Measurements from ENCODE around the gene OR52A5. TPM values are rescaled to one million over a fixed set of nuclear protein-coding genes. Genes with fewer than 3 reads are reported as not detected.

OR52A5 gene
- total RNA-seq, 2 experiments from 2014 or later = not detected

DNA sequence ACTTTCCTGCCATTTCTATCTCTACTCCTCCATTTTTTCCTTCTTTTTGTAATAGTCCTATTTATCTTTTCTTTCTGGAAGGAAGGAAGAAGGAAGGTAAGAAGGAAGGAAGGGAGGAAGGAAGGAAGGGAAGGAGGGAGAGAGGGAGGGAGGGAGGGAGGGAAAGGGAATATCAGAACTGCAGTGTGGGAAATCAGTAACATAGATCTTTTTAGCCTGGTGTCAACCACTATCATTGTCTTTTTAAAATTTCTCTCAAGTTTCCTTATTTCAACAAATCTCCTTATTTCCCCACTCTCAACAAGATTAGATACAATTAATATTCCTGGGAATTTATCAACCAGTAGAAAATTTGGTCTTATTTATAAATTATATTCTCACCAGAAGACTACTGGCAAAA is 35.1 kb downstream of the OR52A5 start:
- no peaks in the 10 kb centered on the region for H3K9me3 Mint-ChIP-seq (ENCODE audit: low read depth)
- H3K27ac Mint-ChIP-seq = no peak overlapping the region
- DNase-seq = no peak
- intact Hi-C loops (cut with DNase I, micrococcal nuclease) = no loop called here
- POLR2A ChIA-PET = no interaction called here
- H3K27me3 Mint-ChIP-seq = peaks cover 6% of the 10 kb centered on the region
- no peak overlapping the region for H3K4me3 Mint-ChIP-seq
- no peak for ATAC-seq
- H3K4me1 Mint-ChIP-seq = no peaks in the 10 kb centered on the region
- no peaks in the 10 kb centered on the region for H3K36me3 Mint-ChIP-seq (ENCODE audit: low read depth)
- CTCF ChIA-PET = interaction anchor here (1.2 kb wide), 1 partner anchor 22 kb away, joined by 3 read pairs; no protein-coding TSS in a partner anchor

DNA sequence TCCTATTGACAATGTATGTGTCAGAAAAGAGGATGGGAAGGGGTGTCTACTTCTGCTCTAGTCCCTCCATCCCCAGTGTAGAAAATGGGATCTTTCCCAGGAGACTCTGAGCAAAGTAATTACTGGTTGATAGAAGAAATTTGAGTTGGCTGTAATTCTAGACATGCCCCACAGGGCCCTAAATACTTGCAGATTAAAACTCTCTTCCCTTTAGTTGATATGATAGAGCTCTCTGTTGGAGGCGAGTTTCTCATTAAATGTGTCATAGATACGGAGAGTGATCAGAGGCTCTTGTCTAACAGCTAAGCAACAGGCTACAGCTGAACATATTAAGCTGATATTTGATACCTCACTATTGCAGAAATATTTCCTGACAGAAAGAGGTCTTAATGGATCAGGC is 35.9 kb downstream of the OR52A5 start:
- H3K4me3 Mint-ChIP-seq = no peak overlapping the region
- ATAC-seq (no peak), DNase-seq (no peak)
- peaks cover 4% of the 10 kb centered on the region for H3K27me3 Mint-ChIP-seq
- ChIA-PET CTCF (no interaction called here), POLR2A (no interaction called here)
- no peaks in the 10 kb centered on the region for H3K36me3 Mint-ChIP-seq (ENCODE audit: low read depth)
- no peak overlapping the region for H3K27ac Mint-ChIP-seq
- no peaks in the 10 kb centered on the region for H3K9me3 Mint-ChIP-seq (ENCODE audit: low read depth)
- intact Hi-C loops (cut with DNase I, micrococcal nuclease) = no loop called here
- no peaks in the 10 kb centered on the region for H3K4me1 Mint-ChIP-seq

DNA sequence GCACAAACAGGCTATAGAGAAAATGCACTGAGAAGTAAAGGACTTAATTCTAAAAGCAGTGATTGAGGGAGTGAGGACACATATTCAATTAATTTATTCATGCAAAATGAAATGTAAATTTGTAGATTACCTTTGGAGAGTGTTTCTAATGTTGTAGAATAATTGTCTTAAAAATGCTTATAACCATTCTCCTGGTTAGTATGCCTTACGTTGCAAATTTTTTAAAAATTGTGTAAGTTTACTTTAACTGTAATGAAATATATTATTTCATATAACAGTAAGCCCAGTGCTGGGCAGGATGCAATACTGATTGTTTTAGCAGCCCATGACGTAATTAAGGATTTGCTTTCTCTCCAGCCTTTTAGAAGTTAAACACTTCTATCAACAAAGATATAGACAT is 42.1 kb downstream of the OR52A5 start:
- no peak for ATAC-seq
- no peak for DNase-seq
- H3K4me1 Mint-ChIP-seq = no peaks in the 10 kb centered on the region
- intact Hi-C loops (cut with DNase I, micrococcal nuclease) = no loop called here
- no peaks in the 10 kb centered on the region for H3K36me3 Mint-ChIP-seq (ENCODE audit: low read depth)
- POLR2A ChIA-PET = no interaction called here
- peaks cover 7% of the 10 kb centered on the region for H3K27me3 Mint-ChIP-seq
- no peaks in the 10 kb centered on the region for H3K9me3 Mint-ChIP-seq (ENCODE audit: low read depth)
- H3K27ac Mint-ChIP-seq = no peak overlapping the region
- CTCF ChIA-PET = no interaction called here
- no peak overlapping the region for H3K4me3 Mint-ChIP-seq

DNA sequence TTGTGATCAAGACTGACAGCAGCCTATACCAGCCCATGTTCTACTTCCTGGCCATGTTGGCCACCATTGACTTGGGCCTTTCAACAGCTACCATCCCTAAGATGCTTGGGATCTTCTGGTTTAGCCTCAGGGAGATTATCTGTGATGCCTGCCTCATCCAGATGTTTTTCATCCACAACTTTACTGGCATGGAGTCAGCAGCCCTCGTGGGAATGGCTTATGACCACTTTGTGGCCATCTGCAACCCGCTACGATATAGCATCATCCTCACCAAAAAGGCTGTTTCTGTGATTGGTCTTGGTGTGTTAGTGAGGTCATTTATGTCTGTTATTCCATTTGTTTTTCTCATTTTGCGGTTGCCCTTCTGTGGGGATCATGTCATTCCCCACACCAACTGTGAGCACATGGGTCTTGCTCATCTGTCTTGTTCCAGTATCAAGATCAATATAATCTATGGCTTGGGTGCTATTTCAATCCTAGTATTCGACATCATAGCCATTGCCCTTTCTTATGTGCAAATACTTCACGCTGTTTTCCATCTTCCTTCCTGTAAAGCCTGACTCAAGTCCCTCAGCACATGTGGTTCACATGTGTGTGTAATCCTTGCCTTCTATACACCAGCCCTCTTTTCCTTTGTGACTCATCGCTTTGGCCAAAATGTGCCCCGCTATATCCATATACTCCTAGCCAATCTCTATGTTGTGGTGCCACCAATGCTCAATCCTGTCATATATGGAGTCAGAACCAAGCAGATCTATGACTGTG is 45.2 kb downstream of the OR52A5 start:
- Mint-ChIP-seq H3K9me3 (ENCODE audit: low read depth) (no peaks in the 10 kb centered on the region), H3K27ac (no peak overlapping the region), H3K36me3 (ENCODE audit: low read depth) (no peaks in the 10 kb centered on the region), H3K4me1 (no peaks in the 10 kb centered on the region), H3K27me3 (peaks cover 8% of the 10 kb centered on the region), H3K4me3 (no peak overlapping the region)
- ChIA-PET POLR2A (no interaction called here), CTCF (no interaction called here)
- intact Hi-C loops (cut with DNase I, micrococcal nuclease) = no loop called here
- ATAC-seq = no peak
- DNase-seq = no peak

DNA sequence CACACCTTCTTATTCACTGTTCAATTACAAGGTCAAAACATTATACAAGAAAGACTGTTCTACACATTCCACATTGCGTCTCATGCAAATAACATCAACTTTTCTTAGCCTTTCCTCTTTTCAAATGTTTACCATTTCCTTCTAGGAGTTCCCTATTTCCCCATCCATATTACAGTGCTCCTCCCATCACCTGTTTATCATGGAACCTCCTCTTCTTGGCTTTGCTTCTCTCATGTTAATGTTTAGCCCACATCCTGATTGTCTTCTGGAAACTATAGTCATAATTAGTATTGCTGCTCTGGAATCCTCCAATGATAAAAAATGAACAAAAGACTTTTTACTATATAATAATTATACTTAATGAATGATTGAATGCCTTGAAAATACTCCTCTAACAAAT is 47.5 kb downstream of the OR52A5 start:
- intact Hi-C loops (cut with DNase I, micrococcal nuclease) = no loop called here
- no peaks in the 10 kb centered on the region for H3K9me3 Mint-ChIP-seq (ENCODE audit: low read depth)
- no peak overlapping the region for H3K4me3 Mint-ChIP-seq
- H3K27ac Mint-ChIP-seq = no peak overlapping the region
- no peaks in the 10 kb centered on the region for H3K36me3 Mint-ChIP-seq (ENCODE audit: low read depth)
- CTCF ChIA-PET = no interaction called here
- ATAC-seq (no peak), DNase-seq (no peak)
- peaks cover 8% of the 10 kb centered on the region for H3K27me3 Mint-ChIP-seq
- no peaks in the 10 kb centered on the region for H3K4me1 Mint-ChIP-seq
- POLR2A ChIA-PET = no interaction called here

DNA sequence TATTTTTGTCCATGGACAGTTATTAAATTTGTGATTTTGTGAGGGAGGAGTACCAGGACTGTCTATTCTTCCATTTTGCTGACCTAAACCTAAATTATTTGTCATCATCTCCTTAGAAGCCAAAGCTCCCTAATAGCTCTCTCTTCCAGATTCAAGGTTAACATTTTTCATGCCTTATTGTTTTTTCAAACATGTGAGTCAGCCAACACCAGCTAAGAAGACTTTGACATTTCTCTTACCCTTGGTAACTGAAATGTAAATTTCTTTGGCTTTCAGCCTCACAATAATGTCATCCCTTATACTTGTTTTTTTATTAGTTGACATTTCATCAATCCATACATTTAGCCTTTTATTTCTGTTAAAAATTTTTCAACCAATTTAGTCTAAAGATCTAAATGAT is 49.6 kb downstream of the OR52A5 start:
- Mint-ChIP-seq H3K4me3 (no peak overlapping the region), H3K36me3 (ENCODE audit: low read depth) (no peaks in the 10 kb centered on the region), H3K4me1 (no peaks in the 10 kb centered on the region), H3K27me3 (peaks cover 8% of the 10 kb centered on the region), H3K9me3 (ENCODE audit: low read depth) (no peaks in the 10 kb centered on the region), H3K27ac (no peak overlapping the region)
- intact Hi-C loops (cut with DNase I, micrococcal nuclease) = no loop called here
- POLR2A ChIA-PET = interaction anchor here (0.8 kb wide), 1 partner anchor 701 kb away, joined by 4 read pairs; no protein-coding TSS in a partner anchor
- no peak for ATAC-seq
- no peak for DNase-seq
- CTCF ChIA-PET = no interaction called here

DNA sequence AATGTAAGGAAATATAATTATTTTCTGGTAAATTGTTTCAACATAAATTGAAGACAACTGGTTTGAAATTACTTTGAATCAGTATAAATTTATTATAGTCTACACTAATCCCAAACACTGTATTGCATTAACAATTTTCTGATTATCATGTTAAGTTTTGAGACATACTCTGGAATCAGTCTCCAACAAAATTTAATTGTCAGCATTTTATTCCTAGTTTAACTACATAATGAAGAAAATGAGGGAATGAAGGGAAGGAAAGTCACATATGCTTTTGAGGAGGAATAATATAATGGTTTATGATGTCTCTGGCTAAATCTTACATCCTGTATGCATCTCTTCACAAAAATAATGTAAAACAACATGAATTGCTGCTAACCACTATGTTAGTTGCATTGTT is 54.6 kb downstream of the OR52A5 start:
- no peak for ATAC-seq
- Mint-ChIP-seq H3K27me3 (no peaks in the 10 kb centered on the region), H3K9me3 (ENCODE audit: low read depth) (no peaks in the 10 kb centered on the region), H3K4me3 (no peak overlapping the region), H3K36me3 (ENCODE audit: low read depth) (no peaks in the 10 kb centered on the region), H3K27ac (no peak overlapping the region), H3K4me1 (no peaks in the 10 kb centered on the region)
- DNase-seq = no peak
- CTCF ChIA-PET = no interaction called here
- intact Hi-C loops (cut with DNase I, micrococcal nuclease) = no loop called here
- POLR2A ChIA-PET = no interaction called here

DNA sequence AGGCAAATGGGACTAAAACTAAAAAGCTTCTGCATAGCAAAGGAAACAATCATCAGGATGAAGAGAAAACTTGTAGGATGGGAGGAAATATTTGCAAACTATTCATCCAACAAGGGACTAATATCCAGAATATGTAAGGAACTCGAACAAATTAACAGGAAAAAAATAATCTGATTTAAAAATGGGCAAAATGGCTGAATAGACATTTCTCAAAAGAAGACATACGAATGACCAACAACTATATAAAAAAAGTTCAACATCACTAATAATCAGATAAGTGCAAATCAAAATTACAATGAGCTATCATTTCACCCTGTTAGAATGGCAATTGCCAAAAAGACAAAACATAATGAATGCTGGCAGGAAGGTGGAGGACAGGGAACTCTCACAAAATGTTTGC is 56.8 kb downstream of the OR52A5 start:
- Mint-ChIP-seq H3K27me3 (no peaks in the 10 kb centered on the region), H3K4me1 (no peaks in the 10 kb centered on the region), H3K9me3 (ENCODE audit: low read depth) (no peaks in the 10 kb centered on the region), H3K4me3 (no peak overlapping the region), H3K36me3 (ENCODE audit: low read depth) (no peaks in the 10 kb centered on the region), H3K27ac (no peak overlapping the region)
- ChIA-PET CTCF (no interaction called here), POLR2A (no interaction called here)
- DNase-seq (no peak), ATAC-seq (no peak)
- intact Hi-C loops (cut with DNase I, micrococcal nuclease) = no loop called here

Other genes starting within 250 kb of the OR52A5 start
- not detected for gene OR51A7, start 234.6 kb downstream of the OR52A5 start, total RNA-seq
- not detected for gene OR51G2, start 219.0 kb downstream of the OR52A5 start, total RNA-seq
- gene OR51G1, start 214.0 kb downstream of the OR52A5 start, total RNA-seq = not detected
- not detected for gene OR51A4, start 190.8 kb downstream of the OR52A5 start, total RNA-seq
- not detected for gene OR51A2, start 182.6 kb downstream of the OR52A5 start, total RNA-seq
- not detected for gene OR51L1, start 143.5 kb downstream of the OR52A5 start, total RNA-seq
- not detected for gene OR52J3, start 91.8 kb downstream of the OR52A5 start, total RNA-seq
- not detected for gene OR52E2, start 78.7 kb downstream of the OR52A5 start, total RNA-seq
- gene OR52E1, start 68.8 kb downstream of the OR52A5 start, total RNA-seq = not detected
- gene OR52A1, start 16.4 kb upstream of the OR52A5 start, total RNA-seq = not detected
- gene OR51V1, start 62.3 kb upstream of the OR52A5 start, total RNA-seq = not detected
- not detected for gene HBB, start 88.7 kb upstream of the OR52A5 start, total RNA-seq
- not detected for gene HBD, start 96.1 kb upstream of the OR52A5 start, total RNA-seq
- gene HBG1, start 111.5 kb upstream of the OR52A5 start, total RNA-seq = not detected
- gene HBG2, start 116.4 kb upstream of the OR52A5 start, total RNA-seq = not detected
- gene HBE1, start 131.6 kb upstream of the OR52A5 start, total RNA-seq = not detected
- not detected for gene OR51B4, start 163.6 kb upstream of the OR52A5 start, total RNA-seq
- gene OR51B2, start 185.9 kb upstream of the OR52A5 start, total RNA-seq = not detected
- not detected for gene OR51B5, start 205.2 kb upstream of the OR52A5 start, total RNA-seq
- not detected for gene OR51B6, start 213.2 kb upstream of the OR52A5 start, total RNA-seq
- gene OR51M1, start 245.5 kb upstream of the OR52A5 start, total RNA-seq = not detected